Measurements from ENCODE around the gene DENND6A.

DENND6A gene

GRCh38 chr3:57692396-57693147 is at the start of gene DENND6A:
DENND6A (minus strand) TSS chr3:57693077; CDS start chr3:57693018, 59 bp downstream.
- Mint-ChIP-seq H3K27ac (peak within 1 kb of the TSS; percentile 95), H3K9me3 (no peaks in the 10 kb centered on the region), H3K27me3 (ENCODE audit: low read depth) (no peaks in the 10 kb centered on the region), H3K4me1 (ENCODE audit: low read depth) (peaks cover 25% of the 10 kb centered on the region), H3K36me3 (ENCODE audit: low read depth) (peaks cover 15% of the 10 kb centered on the region), H3K4me3 (peak within 1 kb of the TSS; percentile 92)
- peak; percentile 93 for DNase-seq (ENCODE audit: low spot score)

GRCh38 chr3:57740027-57740426 is 47.1 kb upstream of the DENND6A start:
- Mint-ChIP-seq H3K36me3 (ENCODE audit: low read depth) (no peaks in the 10 kb centered on the region), H3K4me3 (no peak overlapping the region), H3K4me1 (ENCODE audit: low read depth) (no peaks in the 10 kb centered on the region), H3K27me3 (ENCODE audit: low read depth) (no peaks in the 10 kb centered on the region), H3K27ac (no peak overlapping the region), H3K9me3 (no peaks in the 10 kb centered on the region)
- no peak for DNase-seq (ENCODE audit: low spot score)

GRCh38 chr3:57738391-57738790 is 45.5 kb upstream of the DENND6A start:
- no peaks in the 10 kb centered on the region for H3K27me3 Mint-ChIP-seq (ENCODE audit: low read depth)
- DNase-seq (ENCODE audit: low spot score): no peak
- no peaks in the 10 kb centered on the region for H3K9me3 Mint-ChIP-seq

GRCh38 chr3:57737840-57738239 is 45.0 kb upstream of the DENND6A start:
- Mint-ChIP-seq H3K36me3 (ENCODE audit: low read depth) (no peaks in the 10 kb centered on the region), H3K4me3 (no peak overlapping the region)
- no peak for DNase-seq (ENCODE audit: low spot score)

More at GRCh38 chr3:57738391-57738790, 45.5 kb upstream of the DENND6A start:
- Mint-ChIP-seq H3K27ac (no peak overlapping the region), H3K36me3 (ENCODE audit: low read depth) (no peaks in the 10 kb centered on the region), H3K4me1 (ENCODE audit: low read depth) (no peaks in the 10 kb centered on the region), H3K4me3 (no peak overlapping the region)

GRCh38 chr3:57735405-57735804 is 42.5 kb upstream of the DENND6A start:
- Mint-ChIP-seq H3K27ac (no peak overlapping the region), H3K4me1 (ENCODE audit: low read depth) (no peaks in the 10 kb centered on the region), H3K36me3 (ENCODE audit: low read depth) (no peaks in the 10 kb centered on the region), H3K9me3 (no peaks in the 10 kb centered on the region), H3K4me3 (no peak overlapping the region), H3K27me3 (ENCODE audit: low read depth) (peaks cover 6% of the 10 kb centered on the region)
- DNase-seq (ENCODE audit: low spot score): no peak

More at GRCh38 chr3:57737840-57738239, 45.0 kb upstream of the DENND6A start:
- Mint-ChIP-seq H3K4me1 (ENCODE audit: low read depth) (no peaks in the 10 kb centered on the region), H3K27me3 (ENCODE audit: low read depth) (no peaks in the 10 kb centered on the region), H3K9me3 (no peaks in the 10 kb centered on the region), H3K27ac (no peak overlapping the region)

- Mint-ChIP-seq H3K9me3 (no peaks in the 10 kb centered on the region), H3K27me3 (ENCODE audit: low read depth) (peaks cover 10% of the 10 kb centered on the region), H3K4me1 (ENCODE audit: low read depth) (no peaks in the 10 kb centered on the region), H3K4me3 (no peak overlapping the region), H3K27ac (no peak overlapping the region), H3K36me3 (ENCODE audit: low read depth) (no peaks in the 10 kb centered on the region)
- DNase-seq (ENCODE audit: low spot score): no peak
Observed at GRCh38 chr3:57733790-57734189, 40.9 kb upstream of the DENND6A start.

GRCh38 chr3:57731311-57731710 is 38.4 kb upstream of the DENND6A start:
- Mint-ChIP-seq H3K27me3 (ENCODE audit: low read depth) (peaks cover 10% of the 10 kb centered on the region), H3K4me3 (no peak overlapping the region), H3K27ac (no peak overlapping the region), H3K9me3 (no peaks in the 10 kb centered on the region), H3K4me1 (ENCODE audit: low read depth) (no peaks in the 10 kb centered on the region), H3K36me3 (ENCODE audit: low read depth) (no peaks in the 10 kb centered on the region)
- no peak for DNase-seq (ENCODE audit: low spot score)

GRCh38 chr3:57730682-57731081 is 37.8 kb upstream of the DENND6A start:
- no peak for DNase-seq (ENCODE audit: low spot score)
- no peak overlapping the region for H3K4me3 Mint-ChIP-seq
- no peak overlapping the region for H3K27ac Mint-ChIP-seq
- H3K4me1 Mint-ChIP-seq (ENCODE audit: low read depth): no peaks in the 10 kb centered on the region
- H3K9me3 Mint-ChIP-seq: no peaks in the 10 kb centered on the region
- no peaks in the 10 kb centered on the region for H3K36me3 Mint-ChIP-seq (ENCODE audit: low read depth)
- peaks cover 10% of the 10 kb centered on the region for H3K27me3 Mint-ChIP-seq (ENCODE audit: low read depth)

GRCh38 chr3:57729334-57730045 is 36.6 kb upstream of the DENND6A start:
- Mint-ChIP-seq H3K4me3 (no peak overlapping the region), H3K36me3 (ENCODE audit: low read depth) (no peaks in the 10 kb centered on the region), H3K27me3 (ENCODE audit: low read depth) (peaks cover 10% of the 10 kb centered on the region), H3K9me3 (no peaks in the 10 kb centered on the region), H3K4me1 (ENCODE audit: low read depth) (no peaks in the 10 kb centered on the region), H3K27ac (no peak overlapping the region)
- no peak for DNase-seq (ENCODE audit: low spot score)

GRCh38 chr3:57727106-57727505 is 34.2 kb upstream of the DENND6A start:
- Mint-ChIP-seq H3K36me3 (ENCODE audit: low read depth) (no peaks in the 10 kb centered on the region), H3K4me3 (no peak overlapping the region), H3K27ac (no peak overlapping the region), H3K9me3 (no peaks in the 10 kb centered on the region), H3K4me1 (ENCODE audit: low read depth) (no peaks in the 10 kb centered on the region), H3K27me3 (ENCODE audit: low read depth) (peaks cover 15% of the 10 kb centered on the region)
- DNase-seq (ENCODE audit: low spot score): no peak

GRCh38 chr3:57726397-57726796 is 33.5 kb upstream of the DENND6A start:
- Mint-ChIP-seq H3K27ac (no peak overlapping the region), H3K36me3 (ENCODE audit: low read depth) (no peaks in the 10 kb centered on the region), H3K4me1 (ENCODE audit: low read depth) (no peaks in the 10 kb centered on the region), H3K9me3 (no peaks in the 10 kb centered on the region), H3K27me3 (ENCODE audit: low read depth) (peaks cover 12% of the 10 kb centered on the region), H3K4me3 (no peak overlapping the region)
- no peak for DNase-seq (ENCODE audit: low spot score)

- H3K9me3 Mint-ChIP-seq: no peaks in the 10 kb centered on the region
- no peak overlapping the region for H3K27ac Mint-ChIP-seq
- no peaks in the 10 kb centered on the region for H3K36me3 Mint-ChIP-seq (ENCODE audit: low read depth)
- no peaks in the 10 kb centered on the region for H3K4me1 Mint-ChIP-seq (ENCODE audit: low read depth)
- DNase-seq (ENCODE audit: low spot score): no peak
- peaks cover 7% of the 10 kb centered on the region for H3K27me3 Mint-ChIP-seq (ENCODE audit: low read depth)
- H3K4me3 Mint-ChIP-seq: no peak overlapping the region
Observed at GRCh38 chr3:57718118-57718517, 25.2 kb upstream of the DENND6A start.

GRCh38 chr3:57717205-57717868 is 24.5 kb upstream of the DENND6A start:
- Mint-ChIP-seq H3K4me3 (no peak overlapping the region), H3K9me3 (no peaks in the 10 kb centered on the region), H3K27me3 (ENCODE audit: low read depth) (peaks cover 4% of the 10 kb centered on the region), H3K27ac (no peak overlapping the region), H3K36me3 (ENCODE audit: low read depth) (no peaks in the 10 kb centered on the region), H3K4me1 (ENCODE audit: low read depth) (no peaks in the 10 kb centered on the region)
- DNase-seq (ENCODE audit: low spot score): no peak

- H3K27me3 Mint-ChIP-seq (ENCODE audit: low read depth): peaks cover under 1% of the 10 kb centered on the region
- H3K9me3 Mint-ChIP-seq: no peaks in the 10 kb centered on the region
- no peak overlapping the region for H3K27ac Mint-ChIP-seq
- H3K4me3 Mint-ChIP-seq: no peak overlapping the region
- no peaks in the 10 kb centered on the region for H3K36me3 Mint-ChIP-seq (ENCODE audit: low read depth)
- H3K4me1 Mint-ChIP-seq (ENCODE audit: low read depth): no peaks in the 10 kb centered on the region
- no peak for DNase-seq (ENCODE audit: low spot score)
Observed at GRCh38 chr3:57715686-57716085, 22.8 kb upstream of the DENND6A start.
